Stimulated activated CD4-positive, alpha-beta T cell treated with anti-CD3 and anti-CD28 coated beads, Interleukin-4, amount 100 ng/mL, for 4 hours (primary cell): ENCODE data around the gene RAI1.

Source experiments
- DNase-seq, 2 experiments: peaks; one replicate each; pipeline ENCODE4 v3.0.0-alpha.2; 2020

Gene RAI1

DNA sequence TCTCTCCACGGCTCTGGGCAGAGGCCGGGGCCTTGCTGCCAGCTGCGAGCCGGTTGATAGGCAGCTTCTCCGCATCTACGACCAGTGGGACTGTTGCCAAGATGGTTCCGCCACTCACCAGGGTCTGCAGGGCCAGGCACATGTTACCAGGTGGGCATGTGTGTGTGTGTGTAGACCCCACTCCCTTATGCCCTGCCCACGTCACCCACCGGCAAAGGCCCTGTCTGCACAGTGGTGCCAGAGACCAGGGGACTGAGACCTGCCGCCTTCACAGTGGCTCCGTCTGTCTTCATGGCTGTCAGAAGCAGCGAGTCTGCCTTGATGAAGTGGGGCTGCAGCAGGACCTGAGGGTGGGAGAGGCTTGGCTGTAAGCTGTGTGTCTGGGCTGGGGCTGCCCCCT lies 137.9 kb downstream of the RAI1 start:
- DNase-seq: no peak

DNA sequence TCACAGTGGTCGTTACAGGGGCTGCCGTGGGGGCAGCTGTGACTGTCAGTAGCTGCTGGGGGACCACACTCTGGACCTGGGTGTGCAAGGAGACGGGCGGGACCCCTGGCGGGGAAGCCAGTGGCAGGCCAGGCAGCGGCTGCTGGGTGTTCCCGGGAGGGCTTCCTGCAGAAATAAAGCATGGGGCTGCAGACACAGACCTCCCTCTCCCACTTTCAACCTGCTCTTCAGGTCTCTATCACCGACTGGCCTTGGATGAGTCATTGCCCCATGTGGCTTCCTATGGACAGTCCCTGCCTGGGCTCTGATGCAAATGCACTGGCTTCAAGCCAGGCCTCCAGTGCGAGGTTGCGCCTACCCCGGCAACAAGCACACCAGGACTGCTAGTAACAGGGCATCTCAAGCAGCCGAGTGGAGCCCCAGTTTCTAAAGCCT lies 138.3 kb downstream of the RAI1 start:
- peak; percentile 45 to 63 for DNase-seq

DNA sequence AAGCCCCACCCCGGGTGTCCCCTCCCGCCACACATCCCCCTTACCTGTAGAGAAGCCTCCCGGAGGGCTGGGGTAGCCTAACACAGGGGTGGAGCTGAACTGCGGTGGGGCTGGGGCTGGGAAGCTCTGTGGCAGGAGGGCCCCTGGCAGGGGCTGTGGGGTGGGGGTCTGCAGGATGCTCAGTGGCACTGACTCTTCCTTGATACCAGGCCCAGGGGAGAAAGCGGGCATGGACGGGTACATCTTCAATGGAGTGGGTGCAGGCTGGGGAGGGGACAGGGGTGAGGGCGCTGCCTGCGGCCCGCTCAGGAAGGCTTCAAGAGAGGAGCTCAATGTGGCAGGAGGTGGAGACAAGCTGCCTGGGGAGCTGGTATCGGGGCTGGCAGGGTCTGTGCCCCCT lies 138.8 kb downstream of the RAI1 start:
- no peak for DNase-seq

DNA sequence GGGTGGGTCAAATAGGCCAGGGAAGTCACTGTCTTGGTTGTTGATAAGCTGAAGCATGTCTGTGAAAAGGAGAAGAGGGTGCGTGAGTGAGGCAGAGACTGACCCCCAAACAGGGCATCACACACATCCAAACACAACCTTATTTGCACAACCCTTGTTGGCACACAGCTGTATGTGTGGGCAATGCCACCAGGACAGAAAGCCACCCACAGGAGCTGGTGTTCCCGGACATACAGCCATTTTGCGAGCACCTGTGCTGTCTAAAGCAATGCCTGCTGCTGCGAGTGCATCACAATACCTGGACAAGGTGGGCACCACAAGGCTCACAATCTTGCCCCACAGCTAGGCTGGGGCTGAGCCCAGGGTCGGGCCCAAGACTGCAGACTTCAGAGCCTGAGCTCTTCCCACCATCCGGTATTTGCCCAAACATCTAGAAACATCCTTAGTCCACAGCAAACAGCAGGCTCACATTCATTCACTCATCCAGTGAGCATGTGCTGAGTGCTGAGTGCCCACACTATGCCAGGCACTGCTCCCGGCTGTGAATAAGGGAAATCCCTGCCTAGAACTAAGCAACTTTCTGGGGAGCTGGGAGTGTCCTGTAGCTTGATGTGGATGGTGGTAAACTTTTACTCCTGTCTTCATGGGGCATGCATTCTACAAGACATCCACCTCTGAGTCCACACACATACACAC lies 139.4 kb downstream of the RAI1 start:
- DNase-seq: no peak

DNA sequence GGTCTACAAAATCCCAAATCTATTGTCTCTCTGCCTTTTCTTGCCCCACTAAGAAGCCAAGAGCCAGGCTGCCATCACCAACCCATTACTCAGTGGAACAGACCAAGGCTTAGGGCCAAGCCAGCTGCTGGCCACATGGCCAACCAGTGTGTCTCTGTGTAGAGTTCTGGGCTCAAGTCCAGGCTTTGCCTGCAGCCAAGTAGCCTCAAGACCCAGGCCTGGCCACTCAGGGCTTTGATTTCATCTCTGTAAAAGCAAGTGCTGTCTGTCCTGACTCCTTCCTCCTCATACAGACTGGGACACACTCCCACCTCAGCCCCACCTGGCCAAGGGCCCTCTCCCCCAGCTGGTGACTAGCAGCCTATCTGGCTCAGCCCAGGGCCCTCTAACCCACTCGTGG lies 140.9 kb downstream of the RAI1 start:
- DNase-seq: no peak

DNA sequence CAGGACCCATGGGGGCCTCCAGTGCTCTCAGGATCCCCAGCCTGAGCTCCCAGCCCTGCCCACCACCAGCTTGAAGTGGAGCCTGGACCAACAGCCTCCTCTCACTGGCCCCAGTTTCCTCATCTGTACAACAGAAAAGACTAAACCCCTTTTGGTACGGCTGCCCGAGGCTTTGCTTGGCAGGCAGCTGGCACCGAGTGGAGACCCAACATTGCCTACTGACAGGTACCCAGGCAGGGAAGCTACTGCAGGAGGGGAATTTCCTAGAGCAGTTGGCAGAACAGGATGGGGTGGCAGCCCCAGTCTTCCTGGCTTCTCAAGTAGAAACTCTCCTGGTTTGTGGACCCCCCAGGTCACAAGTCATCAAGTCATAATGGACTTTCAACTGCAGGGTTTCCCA lies 141.4 kb downstream of the RAI1 start:
- DNase-seq: no peak

DNA sequence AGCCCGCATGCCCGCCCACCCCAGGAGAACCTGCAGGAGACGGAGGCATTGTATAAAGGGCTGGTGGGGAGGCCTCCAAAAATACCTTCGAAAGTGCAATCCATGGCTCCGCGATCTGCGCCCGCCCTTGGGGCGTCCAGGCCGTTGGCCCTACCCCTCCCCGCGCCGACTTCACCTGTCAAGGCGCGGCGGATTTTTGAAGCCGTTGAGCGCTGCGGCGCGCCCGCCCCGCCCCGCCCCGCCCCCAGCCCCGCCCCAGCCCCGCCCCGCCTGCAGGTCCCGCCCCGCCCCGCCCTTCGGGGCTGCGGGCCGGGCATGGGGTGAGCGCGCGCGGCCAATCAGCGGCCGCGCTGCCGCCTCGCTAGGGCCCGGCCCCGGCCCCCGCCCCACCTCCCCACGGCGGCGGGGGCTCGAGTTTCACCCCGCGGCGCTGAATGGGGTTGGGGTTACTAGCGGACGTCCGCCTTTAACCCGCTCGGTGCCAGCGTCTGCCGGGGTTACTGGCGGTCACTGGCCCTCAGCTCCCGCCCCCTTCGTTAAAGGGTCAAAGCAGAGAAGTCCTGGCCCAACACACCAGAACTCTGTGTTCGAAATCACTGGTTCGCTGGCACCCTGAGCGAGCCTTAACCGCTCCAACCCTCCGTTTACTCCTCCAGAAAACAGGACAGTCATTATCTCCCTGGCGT lies 142.3 kb downstream of the RAI1 start:
- peak; percentile 70 to 72 for DNase-seq

DNA sequence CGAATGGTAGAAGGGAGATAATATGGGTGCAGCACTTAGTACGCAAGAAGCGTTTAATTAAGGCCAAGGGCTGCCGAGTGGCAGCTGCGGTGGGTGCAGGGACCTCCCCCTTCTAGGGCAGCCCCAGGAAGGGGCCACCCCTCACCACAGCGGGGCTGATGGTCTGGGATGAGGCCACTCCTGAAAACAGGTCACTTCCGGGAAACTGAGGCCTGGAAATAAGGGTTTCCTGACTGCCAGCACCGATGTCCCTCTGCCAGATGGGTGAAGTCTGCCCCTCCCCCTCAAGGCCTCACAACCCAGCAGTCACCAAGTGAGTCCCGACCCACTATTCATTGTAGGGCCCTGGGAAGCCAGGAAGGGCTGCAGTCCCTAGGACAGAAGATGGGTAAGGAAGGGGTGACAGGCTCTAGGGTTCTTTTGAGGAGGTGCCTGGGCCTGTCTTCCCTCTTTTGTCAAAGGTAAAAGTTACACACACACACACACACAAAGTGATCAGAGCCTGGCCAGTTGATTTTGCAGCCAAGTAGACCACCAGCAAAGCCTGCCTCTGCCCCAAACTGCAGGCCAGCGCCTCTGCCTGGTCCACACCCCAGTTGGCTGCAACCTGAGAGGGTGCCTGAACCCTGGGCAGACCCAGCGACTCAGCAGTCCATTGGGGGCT lies 143.0 kb downstream of the RAI1 start:
- no peak for DNase-seq

DNA sequence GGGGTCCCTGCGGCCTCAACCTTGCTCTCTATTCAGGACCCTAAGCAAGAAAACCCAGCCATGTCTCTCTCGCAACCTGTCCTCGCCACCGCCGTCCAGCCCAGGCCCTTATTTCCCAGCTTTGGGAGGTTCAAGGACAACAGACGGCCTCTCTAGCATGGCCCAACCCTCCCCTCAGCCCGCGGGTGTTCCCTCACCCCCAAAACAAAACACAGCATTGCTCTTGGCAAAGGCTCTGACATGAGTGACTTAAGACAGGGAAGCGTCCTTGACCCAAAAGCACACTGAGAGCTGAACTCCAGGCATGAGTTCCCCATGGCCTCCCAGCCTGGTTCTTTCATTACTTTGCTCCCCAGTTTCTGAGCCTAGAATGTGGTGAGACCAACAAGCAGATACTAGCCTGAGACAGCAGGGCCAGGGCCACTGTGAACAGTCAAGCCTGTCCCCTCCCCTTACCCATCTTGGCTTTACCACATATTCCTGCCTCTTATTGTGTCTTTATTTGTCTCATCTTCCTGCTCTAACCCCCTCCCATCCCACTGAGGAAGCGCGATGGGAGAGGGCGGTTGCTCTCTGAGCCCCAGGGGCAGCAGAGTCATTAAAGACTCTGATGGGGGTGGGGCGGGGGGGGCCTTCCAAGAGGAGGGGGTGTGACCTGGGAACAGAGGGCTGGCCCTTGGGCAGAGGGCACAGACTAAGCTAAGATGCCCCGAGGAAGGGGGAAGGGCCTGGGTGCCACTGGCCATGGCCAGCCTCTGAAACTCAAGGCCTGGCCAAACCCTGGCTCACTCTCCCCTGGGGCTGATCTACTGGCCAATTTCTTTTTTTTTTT lies 143.7 kb downstream of the RAI1 start:
- no peak for DNase-seq

DNA sequence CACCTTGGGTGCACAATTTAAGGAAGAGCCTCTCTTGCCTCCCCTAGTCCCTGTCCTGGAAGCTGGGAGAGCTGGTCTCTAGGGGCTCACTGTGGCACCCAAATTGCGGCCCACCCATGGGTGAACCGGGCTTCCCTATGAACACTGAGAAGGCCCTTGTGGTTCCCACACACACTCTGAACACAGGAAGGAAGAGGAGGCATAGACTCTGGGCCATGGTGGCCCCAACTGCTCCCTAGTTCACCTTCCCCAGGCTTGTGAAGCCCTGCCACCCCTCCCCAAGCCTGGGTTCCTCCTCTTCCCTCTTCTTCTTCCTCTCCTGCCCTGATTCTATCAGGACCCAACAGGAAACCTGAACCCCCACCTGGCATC lies 145.1 kb downstream of the RAI1 start:
- DNase-seq: no peak

DNA sequence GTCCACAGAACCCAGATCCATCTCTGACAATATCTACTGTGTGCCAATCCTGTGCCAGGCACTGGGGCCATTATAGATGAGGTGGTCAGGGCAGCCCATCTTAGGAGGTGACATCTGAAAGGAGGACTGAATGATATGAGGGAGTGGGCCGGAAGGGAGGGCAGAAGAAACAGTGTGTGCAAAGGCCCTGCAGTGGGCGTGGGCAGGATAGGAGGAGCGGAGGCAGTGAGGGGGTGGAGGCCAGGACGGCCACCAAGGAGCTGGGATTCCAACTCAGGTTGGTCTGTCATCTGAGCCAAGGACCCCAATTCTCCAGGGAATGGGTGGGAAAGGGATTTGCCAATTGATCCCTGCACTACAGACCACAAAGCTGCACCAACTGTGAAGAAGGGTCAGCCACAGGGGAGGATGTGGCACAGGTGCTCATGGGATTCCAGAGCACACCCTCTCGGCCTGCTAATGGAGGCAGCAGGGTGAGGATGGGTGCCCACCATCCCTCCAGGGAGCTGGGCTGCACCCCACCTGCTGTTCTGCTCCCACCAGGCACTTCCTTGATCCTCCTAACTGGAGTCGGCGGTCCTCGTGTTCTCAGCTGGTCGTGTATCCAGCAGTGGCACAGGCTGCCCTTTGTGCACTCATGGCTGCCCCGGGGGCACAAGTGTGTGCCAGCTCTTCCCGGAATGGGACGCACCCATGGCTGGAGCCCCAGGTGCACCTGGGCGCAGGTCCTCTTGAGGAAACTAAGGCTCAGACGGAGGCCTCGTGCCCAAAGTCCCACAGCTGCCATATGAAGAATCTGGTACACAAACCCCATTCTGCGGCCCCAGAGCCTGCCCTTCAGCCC lies 145.9 kb downstream of the RAI1 start:
- no peak for DNase-seq

DNA sequence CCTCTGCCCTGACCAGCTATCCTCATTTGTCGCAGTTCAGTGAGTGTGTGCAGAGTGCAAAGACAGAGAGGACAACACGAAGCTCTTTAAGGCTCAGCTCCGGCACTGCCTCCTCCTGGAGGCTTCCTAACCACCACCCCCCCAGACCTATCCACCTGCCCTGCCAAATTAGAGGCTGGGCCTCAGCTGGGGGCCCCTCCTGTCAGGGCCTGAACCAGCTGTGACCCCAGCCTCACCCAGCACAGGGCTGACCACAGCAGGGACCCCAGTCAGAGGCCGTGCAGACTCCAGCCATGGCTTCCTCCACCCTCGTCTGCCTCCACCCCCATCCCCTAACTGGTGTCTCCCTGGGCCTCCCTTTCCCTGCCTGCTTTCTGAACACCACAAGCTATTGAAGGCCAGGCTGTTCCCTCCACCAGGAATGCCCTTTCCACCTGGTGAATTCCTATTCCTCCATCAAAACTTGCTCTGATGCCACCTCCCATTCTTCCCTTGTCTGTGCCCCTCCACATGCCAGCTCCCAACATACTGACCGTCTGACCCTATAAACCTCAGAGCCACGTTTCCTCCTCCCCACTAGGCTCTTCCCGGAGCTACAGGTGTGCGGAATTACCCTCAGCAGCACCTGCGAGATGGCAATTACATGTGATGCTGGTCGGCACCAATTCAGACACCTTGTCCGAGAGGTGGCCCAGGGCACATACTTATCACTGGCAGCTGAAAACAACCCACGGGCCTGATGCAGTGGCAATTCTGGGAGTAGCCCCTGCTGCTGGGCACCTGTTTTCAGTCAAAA lies 146.8 kb downstream of the RAI1 start:
- no peak for DNase-seq

DNA sequence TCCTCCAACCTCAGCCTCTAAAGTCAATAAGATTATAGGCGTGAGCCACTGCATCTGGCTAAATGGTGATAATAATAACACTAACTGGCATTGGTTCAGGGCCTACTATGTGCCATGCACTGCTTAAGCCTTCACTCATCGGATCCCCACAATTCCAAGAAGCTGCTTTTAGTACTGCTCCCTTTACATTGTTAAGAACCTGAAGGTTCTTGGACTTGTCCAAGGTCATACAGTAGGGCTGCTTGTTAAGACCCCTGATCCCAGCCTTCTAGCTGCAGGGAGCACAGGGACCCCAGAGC lies 149.0 kb downstream of the RAI1 start:
- no peak for DNase-seq

DNA sequence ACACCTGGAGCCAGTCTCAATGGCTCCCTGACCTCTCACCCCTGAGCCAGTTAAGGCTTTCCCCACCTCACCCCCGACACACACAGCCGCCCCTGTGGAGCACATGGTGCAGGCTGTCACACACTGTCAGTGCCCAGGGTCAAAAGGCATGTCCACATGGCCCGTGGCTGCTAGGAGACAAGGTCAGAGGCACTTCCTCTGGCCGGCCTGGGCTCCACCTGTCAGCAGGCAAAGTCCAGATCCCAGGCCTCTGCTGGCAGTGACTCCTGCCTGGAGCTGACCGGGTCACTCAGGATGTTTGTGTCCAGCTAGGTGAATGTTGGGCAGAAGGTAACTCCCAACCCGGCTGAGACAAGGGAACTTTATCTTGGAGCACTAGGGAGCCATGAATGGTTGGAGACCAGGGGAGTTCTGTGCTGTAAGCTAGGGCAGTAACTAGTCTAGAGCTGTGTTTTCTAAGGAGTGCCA lies 149.5 kb downstream of the RAI1 start:
- DNase-seq: no peak

DNA sequence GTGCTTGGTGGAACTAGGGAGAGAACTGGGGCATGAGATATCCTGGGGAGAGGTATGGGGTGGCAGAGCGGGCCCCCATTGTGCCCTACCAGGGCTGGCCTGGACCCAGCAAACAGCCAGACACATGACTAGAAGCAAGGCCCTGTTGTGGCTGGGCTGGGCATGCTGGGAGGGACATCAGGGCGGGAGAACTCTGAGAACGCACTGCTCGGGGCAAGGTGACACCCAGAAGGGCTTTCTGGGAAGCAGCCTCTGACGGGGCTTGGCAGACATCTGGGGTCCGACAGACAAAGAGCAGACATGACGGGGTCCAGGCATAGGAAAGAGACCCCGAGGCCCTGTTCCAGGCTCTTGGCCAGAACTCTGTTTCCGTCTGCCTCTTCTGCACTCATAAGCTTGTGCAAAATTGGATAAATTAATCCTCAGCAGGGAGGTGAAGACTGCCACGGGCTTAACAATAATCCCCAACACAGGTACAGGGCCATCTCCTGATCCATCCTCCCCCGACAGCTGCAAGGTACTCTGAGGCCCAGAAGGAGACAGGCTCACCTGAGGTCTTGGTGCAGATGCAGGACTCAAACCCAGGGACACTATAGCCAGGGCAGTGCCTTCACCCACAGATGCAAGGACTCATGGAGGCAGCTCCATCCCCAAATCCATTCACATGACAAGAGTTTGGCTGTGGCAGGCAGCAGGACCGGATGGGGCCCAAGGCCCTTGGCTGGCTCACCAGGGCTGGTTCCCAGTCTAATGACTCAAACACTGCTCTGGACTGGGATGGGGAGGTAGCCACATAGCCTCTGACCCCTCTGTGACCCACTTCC lies 150.2 kb downstream of the RAI1 start:
- DNase-seq: no peak

DNA sequence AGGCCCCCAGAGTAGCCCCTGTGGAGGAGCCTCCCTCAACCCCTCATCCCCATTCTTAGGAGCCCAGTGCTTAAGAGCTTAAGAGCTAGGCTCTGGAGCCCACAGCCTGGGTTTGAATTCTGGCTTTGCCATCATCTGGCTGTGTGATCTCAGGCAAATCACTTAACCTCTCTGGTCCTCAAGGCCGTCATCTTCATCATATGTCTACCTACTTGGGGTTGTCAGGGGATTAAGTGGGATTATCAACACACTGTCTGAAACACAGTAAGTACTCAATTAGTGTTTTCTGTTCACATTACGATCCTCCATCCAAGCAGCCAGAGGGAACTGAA lies 150.7 kb downstream of the RAI1 start:
- DNase-seq: no peak

DNA sequence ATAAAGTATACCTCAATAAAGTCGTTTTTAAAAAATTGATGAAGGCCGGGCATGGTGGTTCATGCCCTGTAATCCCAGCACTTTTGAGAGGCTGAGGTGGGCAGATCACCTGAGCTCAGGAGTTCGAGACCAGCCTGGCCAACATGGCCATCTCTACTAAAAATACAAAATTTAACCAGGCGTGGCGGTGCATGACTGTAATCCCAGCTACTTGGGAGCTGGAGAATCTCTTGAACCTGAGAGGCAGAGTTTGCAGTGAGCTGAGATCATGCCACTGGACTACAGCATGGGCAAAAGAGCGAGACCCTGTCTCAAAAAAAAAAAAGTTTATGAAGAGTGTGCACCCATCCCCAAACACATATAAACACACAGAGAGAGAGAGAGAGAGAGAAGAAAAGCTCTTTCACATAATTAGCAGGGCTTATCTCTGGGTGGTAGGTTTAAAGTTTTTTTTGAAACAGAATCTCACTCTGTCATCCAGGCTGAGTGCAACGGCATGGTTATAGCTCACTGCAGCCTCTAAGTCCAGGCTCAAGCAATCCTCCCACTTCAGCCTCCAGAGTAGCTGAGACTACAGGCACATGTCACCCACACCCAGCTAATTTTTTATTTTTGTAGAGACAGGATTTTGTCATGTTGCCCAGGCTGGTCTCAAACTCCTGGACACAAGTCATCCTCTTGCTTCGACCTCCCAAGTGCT lies 152.6 kb downstream of the RAI1 start:
- DNase-seq: no peak

DNA sequence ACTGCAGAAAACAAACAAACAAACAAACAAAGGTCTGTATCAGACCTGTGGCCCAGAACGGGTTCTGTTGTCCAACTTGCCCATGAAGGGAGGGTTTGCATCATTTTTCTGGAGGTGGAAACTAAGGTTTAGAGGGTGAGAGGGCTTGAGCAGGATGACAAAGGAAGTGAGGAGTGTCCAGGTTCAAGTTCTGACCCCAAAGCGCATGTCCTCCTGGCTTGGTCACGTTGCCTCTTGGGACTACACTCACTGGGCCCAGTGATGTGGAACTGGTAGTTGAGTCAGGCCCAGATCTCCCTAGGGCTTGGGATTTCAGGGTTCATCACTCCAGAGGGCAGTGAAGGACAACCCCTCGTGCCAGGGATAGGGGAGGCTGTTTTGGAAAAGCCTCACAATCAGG lies 153.7 kb downstream of the RAI1 start:
- no peak for DNase-seq

DNA sequence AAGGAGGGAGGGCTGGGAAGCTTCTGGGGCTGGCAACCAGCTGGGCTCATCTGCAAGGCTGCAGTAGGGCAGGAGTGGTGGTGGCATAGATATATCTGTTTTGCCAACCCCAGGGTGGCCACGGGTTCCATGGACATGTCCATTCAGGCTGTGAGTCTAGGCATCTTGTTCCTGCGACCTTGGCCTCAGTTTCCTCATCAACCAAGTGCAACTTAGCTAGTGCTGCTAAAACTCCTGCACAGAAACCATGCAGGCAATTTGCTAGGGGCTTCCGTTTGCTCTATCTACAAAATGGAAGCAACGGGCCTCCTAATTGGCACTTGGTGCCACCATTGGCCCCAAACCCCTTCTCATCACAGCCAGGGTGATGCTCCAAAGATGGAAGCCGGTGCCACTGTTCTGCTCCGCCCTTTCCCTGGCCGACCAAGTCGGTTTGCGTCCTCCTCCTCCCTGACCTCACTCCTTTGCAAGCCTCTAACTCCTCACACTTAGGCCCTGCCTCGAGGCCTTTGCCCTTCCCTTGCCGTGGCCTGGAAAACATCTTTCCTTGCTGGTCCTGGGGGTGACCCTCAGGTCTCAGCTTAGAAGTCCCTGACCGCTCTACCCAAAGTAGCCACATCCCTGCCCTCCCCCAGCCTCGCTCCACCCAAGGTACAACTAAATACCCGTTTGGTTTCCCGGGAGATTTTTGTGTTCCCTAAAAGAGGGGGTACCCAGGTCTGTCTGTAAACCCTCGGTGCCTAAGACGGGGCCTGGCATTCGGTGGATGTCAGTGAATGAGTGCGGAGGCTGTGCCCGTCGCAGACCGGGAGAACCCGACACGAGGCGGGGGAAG lies 154.4 kb downstream of the RAI1 start:
- DNase-seq: no peak
